Inflammatory macrophage (primary cell): ENCODE measurements around the gene ZNFX1.
"Not testable (repeated sequence)": the region's sequence is repeated elsewhere in the genome, so short reads cannot be mapped to it uniquely, and the experiment has no call there.

ENCODE experiments used
- DNase-seq, 2 donors: peaks; one replicate each; pipeline ENCODE4 v3.0.0-alpha.2; 2020 to 2022

The ZNFX1 gene

DNA sequence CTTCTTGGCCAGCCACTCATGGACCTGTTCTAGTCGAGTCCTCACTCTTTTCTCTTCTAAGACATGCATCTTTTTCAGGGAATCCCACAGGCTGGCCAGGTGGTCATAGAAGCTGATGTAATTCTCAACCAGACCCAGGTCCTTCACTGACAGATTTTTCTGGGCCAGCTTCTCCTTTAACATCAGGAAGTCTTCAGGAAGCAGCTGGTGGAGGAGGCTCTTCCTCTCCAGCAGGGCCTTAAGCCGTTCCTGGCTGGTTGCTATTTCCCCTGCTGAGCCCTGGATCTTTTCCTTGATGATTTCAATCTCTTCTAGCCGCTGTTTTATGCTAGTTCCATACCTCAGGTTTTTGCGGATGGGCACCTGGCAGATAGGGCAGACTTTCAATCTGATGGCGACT is 30.1 kb downstream of the ZNFX1 start:
- no peak for DNase-seq

DNA sequence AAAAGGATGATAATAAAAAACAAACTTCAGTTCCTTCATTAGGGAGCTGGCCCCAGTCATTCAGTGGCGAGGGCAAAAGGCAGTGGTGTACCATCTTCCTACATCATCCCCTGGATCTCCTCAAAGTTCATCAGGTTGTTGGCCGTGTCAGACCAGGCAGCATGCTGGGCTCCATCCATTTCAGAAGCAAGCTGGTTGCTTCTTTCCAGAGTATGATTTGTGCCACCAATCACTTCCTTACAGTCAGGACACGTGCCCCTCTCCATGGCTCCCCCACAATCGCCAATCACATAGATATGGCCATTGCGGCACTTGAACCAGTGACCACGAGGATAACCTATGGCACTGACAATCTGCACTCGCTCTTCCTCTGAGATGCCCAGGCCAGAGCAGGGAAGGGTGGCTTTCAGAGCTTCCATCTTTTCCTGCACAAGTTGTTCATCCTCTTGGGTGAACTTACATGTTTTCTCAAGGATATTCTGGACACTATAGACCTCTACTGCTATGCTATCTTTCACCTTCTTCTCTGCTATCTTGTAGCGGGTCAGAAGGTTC is 30.6 kb downstream of the ZNFX1 start:
- no peak for DNase-seq

- DNase-seq: peak; percentile 38 to 46
Measured at GRCh38 chr20:49245921-49246740, 31.7 kb downstream of the ZNFX1 start.

- no peak for DNase-seq
Measured at GRCh38 chr20:49237531-49237930, 40.3 kb downstream of the ZNFX1 start.

GRCh38 chr20:49236301-49236700 is 41.6 kb downstream of the ZNFX1 start:
- DNase-seq: no peak

DNA sequence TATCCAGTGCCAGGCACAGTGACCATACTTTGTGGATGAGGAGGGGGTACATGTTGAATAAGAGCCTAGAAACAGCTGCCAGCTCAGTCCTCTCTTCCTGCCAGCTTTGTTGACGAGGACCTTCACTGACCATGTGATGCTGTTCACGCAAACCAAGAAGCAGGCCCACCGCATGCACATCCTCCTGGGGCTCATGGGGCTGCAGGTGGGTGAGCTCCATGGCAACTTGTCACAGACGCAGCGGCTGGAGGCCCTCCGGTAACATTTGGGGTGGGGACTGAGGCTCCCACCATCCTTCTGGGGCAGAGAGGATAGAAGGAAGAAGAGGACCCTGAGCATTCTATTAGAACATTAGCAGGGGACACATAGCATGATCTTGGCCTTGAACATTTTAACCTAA is 43.0 kb downstream of the ZNFX1 start:
- DNase-seq: no peak

GRCh38 chr20:49233226-49233625 is 44.6 kb downstream of the ZNFX1 start:
- no peak for DNase-seq

DNA sequence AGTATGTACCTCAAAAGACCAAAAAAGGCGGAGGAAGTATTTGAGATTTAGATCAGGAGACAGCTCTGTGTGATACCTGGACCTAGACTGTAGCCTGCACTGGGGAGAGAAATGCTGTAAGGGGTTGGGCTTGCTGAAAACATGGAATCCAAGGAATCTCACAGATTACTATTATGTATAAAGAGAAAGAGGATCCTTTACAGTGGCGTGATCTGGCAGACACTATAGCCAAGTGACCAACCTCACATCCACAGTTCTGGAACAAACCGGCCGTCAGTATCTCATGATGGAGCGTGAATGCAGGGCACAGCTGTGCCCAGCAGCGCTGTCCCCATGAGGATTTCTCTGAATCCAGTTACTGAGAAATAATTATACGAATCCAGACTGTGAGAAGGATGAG is 46.4 kb downstream of the ZNFX1 start:
- no peak for DNase-seq

GRCh38 chr20:49230561-49231133 is 47.2 kb downstream of the ZNFX1 start:
- peak; percentile 71 to 78 for DNase-seq

DNA sequence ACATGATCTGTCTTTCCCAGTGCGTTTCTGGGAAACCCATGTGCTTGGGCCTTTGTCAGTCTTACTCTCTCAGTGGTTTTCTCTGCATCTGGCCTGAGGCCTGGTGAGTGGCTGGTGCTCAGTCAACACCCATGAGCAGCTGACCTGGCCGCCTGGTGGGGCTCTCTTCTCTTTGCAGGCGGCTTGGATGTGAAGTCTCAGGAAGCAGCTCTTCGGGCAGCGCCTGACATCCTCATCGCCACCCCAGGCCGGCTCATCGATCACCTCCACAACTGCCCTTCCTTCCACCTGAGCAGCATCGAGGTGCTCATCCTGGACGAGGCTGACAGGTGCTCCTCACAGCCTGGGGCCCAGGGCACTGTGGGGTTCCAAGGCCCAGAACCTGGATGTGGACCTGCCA is 47.8 kb downstream of the ZNFX1 start:
- DNase-seq: no peak

- DNase-seq: no peak
Measured at GRCh38 chr20:49229381-49229780, 48.5 kb downstream of the ZNFX1 start.

- DNase-seq: no peak
Measured at GRCh38 chr20:49228676-49229075, 49.2 kb downstream of the ZNFX1 start.

GRCh38 chr20:49225896-49226295 is 52.0 kb downstream of the ZNFX1 start:
- no peak for DNase-seq

- DNase-seq: no peak
Measured at GRCh38 chr20:49219924-49220831, 57.7 kb downstream of the ZNFX1 start.

GRCh38 chr20:49219091-49219923 is 58.5 kb downstream of the ZNFX1 start, which contains the start of gene DDX27:
Gene DDX27 (plus strand): TSS chr20:49219416. CDS start chr20:49219449, 33 bp downstream.
- peak; percentile 99 for DNase-seq

- DNase-seq: not testable (repeated sequence)
Measured at GRCh38 chr20:49218739-49219090, 59.1 kb downstream of the ZNFX1 start.

DNA sequence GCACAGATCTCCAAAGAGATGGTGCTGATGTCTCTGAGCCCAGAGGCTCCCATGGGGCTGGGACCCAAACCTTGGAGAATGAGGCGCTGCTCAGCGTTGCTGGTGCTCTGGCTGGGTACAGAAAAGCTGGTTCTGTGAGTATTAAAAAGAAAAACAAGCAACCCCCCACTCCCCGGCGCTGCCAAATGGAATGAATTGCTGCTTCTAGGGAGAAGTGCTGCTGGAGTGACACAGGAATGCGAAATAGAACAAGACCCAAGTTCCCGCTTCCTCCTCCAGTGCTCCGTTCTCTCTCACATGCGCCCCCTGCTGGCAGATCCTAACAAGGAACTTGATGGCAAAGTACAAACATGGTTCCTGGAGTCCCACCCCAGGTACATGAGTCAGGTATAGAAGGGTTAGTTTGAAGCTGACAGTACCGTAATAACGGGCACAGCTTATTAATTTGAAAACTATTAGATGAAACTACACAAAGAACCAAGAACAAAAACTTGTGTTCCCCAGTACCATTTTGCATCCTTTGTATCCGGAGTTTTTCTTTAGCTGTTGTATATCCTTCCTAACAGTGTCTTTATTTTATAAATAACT is 60.8 kb downstream of the ZNFX1 start:
- DNase-seq: peak; percentile 89 to 92

DNA sequence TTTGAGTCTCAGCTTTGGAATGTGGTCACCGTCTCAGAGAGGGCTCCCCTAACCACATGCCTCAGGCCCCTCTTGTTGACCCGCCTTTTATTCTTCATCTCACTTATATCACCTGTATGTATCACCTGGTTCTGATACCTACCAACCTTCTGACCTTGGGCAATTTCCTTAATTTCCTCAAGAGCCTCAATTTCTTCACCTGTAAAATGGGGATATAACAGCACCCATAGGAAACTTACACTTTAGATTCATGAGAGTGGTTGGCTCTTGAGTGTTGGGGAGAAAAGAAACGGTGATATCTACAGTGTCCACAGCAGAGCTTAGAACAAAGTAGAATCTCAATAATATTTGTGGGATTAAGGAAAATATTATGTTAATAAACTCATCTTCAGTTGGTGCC is 62.6 kb downstream of the ZNFX1 start:
- DNase-seq: no peak

- DNase-seq: peak; percentile 40 to 47
Measured at GRCh38 chr20:49214571-49214970, 63.3 kb downstream of the ZNFX1 start.

GRCh38 chr20:49210757-49211110 is 67.1 kb downstream of the ZNFX1 start:
- DNase-seq: no peak

- no peak for DNase-seq
Measured at GRCh38 chr20:49210101-49210756, 67.6 kb downstream of the ZNFX1 start.
